Right lobe of liver (tissue), 6 donors: ENCODE results near the gene ZNF678. TPM values are rescaled to one million over a fixed set of nuclear protein-coding genes. Genes with fewer than 3 reads are reported as not detected.
"Not testable (repeated sequence)": the region's sequence is repeated elsewhere in the genome, so short reads cannot be mapped to it uniquely, and the experiment has no call there.

Experiments
- ATAC-seq, 4 donors: fragments of 200-7000 bp; cut with Tn5 transposase; one replicate each; pipeline ENCODE4 v1.9.1; 2020; ENCODE audit warnings: mild to moderate bottlenecking in 4 of 4, moderate library complexity in 4 of 4
- DNase-seq, 3 donors: peaks; one replicate each; pipeline ENCODE4 v3.0.0-alpha.2; 2020
- H3K27ac ChIP-seq, 3 donors: fragments of 200-600 bp; one replicate each; pipeline ENCODE4 v1.8.0; 2022
- H3K27me3 ChIP-seq, 2 donors: fragments of 200-600 bp; one replicate each; pipeline ENCODE4 v1.8.0; 2022
- H3K36me3 ChIP-seq, 4 donors: fragments of 200-600 bp; sonication (generic) in 1 of 4; one replicate each; pipeline versions ENCODE4 v1.5.1 to v1.8.0; 2017 to 2022; ENCODE audit warnings: control low read depth in 1 of 4
- H3K4me1 ChIP-seq, 4 donors: fragments of 200-600 bp; sonication (generic) in 1 of 4; one replicate each; pipeline versions ENCODE4 v1.5.1 to v1.8.0; 2017 to 2022; ENCODE audit warnings: control low read depth in 1 of 4
- H3K4me3 ChIP-seq, 3 donors: fragments of 200-600 bp; one replicate each; pipeline ENCODE4 v1.8.0; 2022
- H3K9me3 ChIP-seq, 4 donors: fragments of 200-600 bp; sonication (generic) in 1 of 4; one replicate each; pipeline versions ENCODE4 v1.5.1 to v1.8.0; 2017 to 2022; ENCODE audit warnings: control low read depth in 1 of 4
- CTCF ChIP-seq, 4 donors: fragments of 200-600 bp in 3 of 4; fragments of 450-650 bp in 1 of 4; IDR thresholded peaks; one replicate each; pipeline versions ENCODE4 v1.5.1 to v1.8.0; 2016 to 2022; ENCODE audit warnings: antibody characterized with exemption in 4 of 4, mild to moderate bottlenecking in 2 of 4
- POLR2A ChIP-seq: fragments of 450-650 bp; IDR thresholded peaks from one replicate; pipeline ENCODE4 v1.6.1; 2017; ENCODE audit warnings: antibody characterized with exemption, mild to moderate bottlenecking
- WGBS: methylation state at CpG from one replicate; pipeline ENCODE4 v1.1.6; 2018; ENCODE audit warnings: low coverage, low lambda C conversion rate; ENCODE audit not compliant: insufficient coverage; ENCODE audit errors: missing lambda C conversion rate; 5-methylcytosine and 5-hydroxymethylcytosine counted together
- intact Hi-C, 2 donors: fragments of 100-400 bp; cut with DNase I; formaldehyde crosslinking; loops; one replicate each; pipeline versions ENCODE4 v1.11.2 to v1.14.1; 2022
- total RNA-seq, 6 experiments: library from RNA; depleted of rRNA in 2 of 6; stranded (reverse); fragments of >200 nt in 2 of 6; fragmentation: NEBNext Ultra II Directional in 3 of 6; extraction: Animal tissue kit (Norgen Biotek cat#: 25700) in 3 of 6; gene quantifications; one replicate each; pipeline versions ENCODE4 v1.1.0 to v1.2.4, GENCODE V29; 2016 to 2023
- donor health status: DM: no; HTN: yes; CAD: no.
- donor health status: DM: no; HTN: no; CAD: no.
- donor health status: DM: no; HTN: no; CAD: no.
- donor health status: DM: no; HTN: yes; CAD: no.
- donor health status: DM: no; HTN: yes; CAD: no.

ZNF678 gene
- total RNA-seq, 6 experiments from 2014 or later, result 2.4 to 4.8 (median 3.0) TPM

- no peak for TF ChIP-seq CTCF (IDR thresholded peaks at IDR 0.05)
- TF ChIP-seq POLR2A, result no peak
- Histone ChIP-seq H3K27ac (no peak overlapping the region), H3K27me3 (no peaks in the 10 kb centered on the region), H3K4me1 (no peaks in the 10 kb centered on the region), H3K36me3 (no peaks in the 10 kb centered on the region), H3K4me3 (no peak overlapping the region), H3K9me3 (no peaks in the 10 kb centered on the region)
- intact Hi-C loops, result no loop called here
- no peak for DNase-seq
- ATAC-seq, result no peak
- WGBS, result 71% methylated on average over 2 of the region's 2 CpGs
These were observed 20.0 kb downstream of the ZNF678 start for GRCh38 chr1:227583354-227583753.

- intact Hi-C loops, result no loop called here
- Histone ChIP-seq H3K27me3 (no peaks in the 10 kb centered on the region), H3K9me3 (peaks cover 0 to 3% (median 0%) of the 10 kb centered on the region in 4 donors), H3K4me1 (no peaks in the 10 kb centered on the region), H3K4me3 (no peak overlapping the region), H3K27ac (no peak overlapping the region), H3K36me3 (no peaks in the 10 kb centered on the region)
- no peak for ATAC-seq
- DNase-seq, result no peak
- TF ChIP-seq CTCF (IDR thresholded peaks at IDR 0.05), result no peak
- no peak for TF ChIP-seq POLR2A
These were observed 23.4 kb downstream of the ZNF678 start for GRCh38 chr1:227586733-227587132.

GRCh38 chr1:227587968-227588367, 24.6 kb downstream of the ZNF678 start:
- Histone ChIP-seq H3K9me3 (peaks cover 0 to 3% (median 0%) of the 10 kb centered on the region in 4 donors), H3K27ac (no peak overlapping the region), H3K4me3 (no peak overlapping the region), H3K4me1 (no peaks in the 10 kb centered on the region), H3K27me3 (no peaks in the 10 kb centered on the region), H3K36me3 (no peaks in the 10 kb centered on the region)
- ATAC-seq (no peak), DNase-seq (no peak)
- intact Hi-C loops, result no loop called here
- no peak for TF ChIP-seq CTCF (IDR thresholded peaks at IDR 0.05)
- no peak for TF ChIP-seq POLR2A
- 70% methylated on average over 1 of the region's 1 CpG for WGBS

- ATAC-seq, DNase-seq, H3K27me3 ChIP-seq, intact Hi-C loops, H3K4me3 ChIP-seq, H3K4me1 ChIP-seq, H3K27ac ChIP-seq, H3K9me3 ChIP-seq, H3K36me3 ChIP-seq: not testable (repeated sequence)
- 93% methylated on average over 1 of the region's 1 CpG for WGBS
These were observed 25.4 kb downstream of the ZNF678 start for GRCh38 chr1:227588769-227589168.

GRCh38 chr1:227589777-227590176, 26.4 kb downstream of the ZNF678 start:
- H3K9me3 ChIP-seq, H3K36me3 ChIP-seq, intact Hi-C loops, DNase-seq, H3K4me3 ChIP-seq, H3K27me3 ChIP-seq, ATAC-seq, H3K4me1 ChIP-seq, H3K27ac ChIP-seq: not testable (repeated sequence)
- 100% methylated on average over 1 of the region's 4 CpGs for WGBS

- WGBS, result 96% methylated on average over 3 of the region's 6 CpGs
- H3K36me3 ChIP-seq, DNase-seq, H3K4me1 ChIP-seq, H3K4me3 ChIP-seq, intact Hi-C loops, ATAC-seq, H3K27me3 ChIP-seq, H3K27ac ChIP-seq: not testable (repeated sequence)
- H3K9me3 ChIP-seq, result peaks cover 0 to 12% (median 3%) of the 10 kb centered on the region in 4 donors
These were observed 32.9 kb downstream of the ZNF678 start for GRCh38 chr1:227596222-227596621.
